GM21367 (cell line): ENCODE measurements around the gene COL17A1.

Source experiments
- ATAC-seq: cut with Tn5 transposase; IDR thresholded peaks from one replicate; pipeline ENCODE4 v1.9.1; 2021; ENCODE audit not compliant: unreplicated experiment

Gene COL17A1

DNA sequence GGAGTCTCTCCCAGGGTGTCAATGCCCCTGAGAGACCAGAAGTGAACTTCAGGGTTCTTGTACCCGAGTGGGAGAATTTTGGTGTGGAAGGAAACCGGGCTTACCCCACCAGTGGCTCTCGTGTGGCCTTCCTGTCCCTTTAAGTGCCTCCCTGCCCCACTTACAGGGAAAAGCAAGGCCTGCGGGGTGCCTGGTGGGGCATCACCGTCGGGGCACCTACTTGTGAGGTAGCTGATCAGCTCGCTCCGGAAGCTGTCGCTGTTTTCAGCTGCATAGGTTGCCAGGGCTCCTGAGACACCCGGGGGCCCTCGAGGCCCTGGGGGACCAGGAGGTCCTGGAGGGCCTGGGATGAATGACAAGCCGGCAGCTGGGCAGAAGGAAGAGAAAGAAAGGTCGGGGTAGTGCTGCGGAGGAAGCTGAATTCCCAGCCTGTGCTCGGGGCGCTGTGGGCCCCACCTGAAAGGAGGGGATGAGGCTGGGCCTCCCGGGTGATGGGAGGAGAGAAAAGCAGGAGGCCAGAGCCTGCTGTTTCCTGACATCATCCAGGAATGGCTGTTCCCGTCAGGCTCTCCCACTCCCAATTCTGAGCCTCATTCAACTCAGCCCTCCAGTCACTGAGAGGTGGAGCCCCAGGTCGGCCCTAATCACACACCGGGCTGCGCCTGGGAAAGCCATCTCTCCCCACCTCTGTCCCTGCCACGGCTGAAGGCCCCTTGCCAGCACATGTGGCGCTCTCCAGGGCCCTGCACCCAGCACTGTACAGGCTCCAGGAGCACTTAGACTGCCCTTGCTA, 51.1 kb downstream of the COL17A1 start:
- no peak for ATAC-seq

DNA sequence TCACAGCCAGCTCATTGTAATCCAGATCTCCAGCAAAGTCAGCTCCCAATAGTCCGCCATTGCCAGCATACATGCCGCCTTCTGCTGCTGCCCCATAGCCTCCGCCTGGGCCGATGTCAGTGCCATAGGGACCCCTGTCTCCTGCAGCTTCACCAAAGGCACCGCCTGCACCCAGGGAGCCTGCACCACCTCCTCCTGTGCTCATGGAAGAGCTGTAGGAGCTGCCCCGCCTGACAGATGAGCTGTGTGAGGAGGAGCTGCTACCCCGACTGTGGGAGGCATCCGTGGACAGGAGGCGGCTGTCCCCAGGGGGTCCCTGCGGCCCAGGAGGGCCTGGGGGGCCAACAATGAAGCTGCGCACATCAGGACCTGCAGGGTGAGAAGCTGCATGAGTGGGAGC, 51.7 kb downstream of the COL17A1 start:
- no peak for ATAC-seq

DNA sequence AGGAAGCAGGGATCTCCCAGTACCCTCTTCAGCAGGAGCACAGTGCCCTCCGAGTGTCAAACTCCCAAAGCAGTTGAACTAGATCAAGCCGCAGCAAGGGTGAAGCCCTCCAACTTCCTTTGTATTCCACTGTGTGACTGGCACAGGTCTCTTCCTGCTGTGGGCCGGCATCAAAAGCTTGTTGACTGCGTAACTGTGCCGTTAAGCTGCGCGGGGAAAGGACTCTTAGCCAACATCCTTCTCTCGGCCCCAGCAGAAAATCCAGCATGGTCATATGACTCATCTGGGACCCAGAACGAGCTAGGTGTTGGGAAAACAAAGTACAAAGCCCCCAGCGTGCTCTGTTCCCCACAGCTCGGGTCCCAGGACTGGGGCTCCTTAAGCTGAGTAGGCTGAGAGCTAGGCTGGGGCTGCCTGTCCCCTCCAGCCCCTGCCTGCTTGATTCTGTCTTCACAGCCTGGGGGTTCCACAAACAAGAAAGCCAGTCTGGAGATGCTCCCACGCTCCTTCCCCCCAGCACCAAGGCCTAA, 52.2 kb downstream of the COL17A1 start:
- no peak for ATAC-seq

DNA sequence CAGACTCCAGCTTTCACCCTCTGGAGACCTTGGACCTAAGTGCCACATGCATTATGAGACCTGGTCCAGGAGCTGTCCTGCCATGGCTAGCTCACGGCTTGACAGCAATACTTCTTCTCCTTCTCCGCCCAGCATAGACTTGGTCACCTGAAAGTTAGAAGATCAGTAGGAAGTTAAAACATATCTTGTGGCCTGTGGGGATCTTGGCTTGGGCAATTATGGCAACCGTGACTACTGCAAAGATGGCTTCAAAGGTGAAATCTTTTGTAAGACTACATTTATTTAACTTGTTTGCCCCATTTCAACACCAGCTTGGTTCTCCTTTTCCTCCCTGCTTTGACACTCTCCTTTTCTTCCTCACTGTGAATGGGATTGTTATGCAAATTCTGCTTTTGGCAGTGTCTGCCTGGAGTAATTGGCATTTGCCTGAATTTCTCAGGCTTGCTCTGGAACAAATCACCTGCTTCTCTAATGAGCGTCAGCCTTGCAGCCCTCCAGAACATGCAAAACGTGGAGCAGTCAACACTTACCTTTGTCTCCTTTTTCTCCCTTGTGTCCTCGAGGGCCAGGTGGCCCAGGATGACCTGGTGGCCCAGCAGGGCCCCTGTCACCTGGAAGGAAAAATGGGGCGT, 53.4 kb downstream of the COL17A1 start:
- ATAC-seq = no peak

DNA sequence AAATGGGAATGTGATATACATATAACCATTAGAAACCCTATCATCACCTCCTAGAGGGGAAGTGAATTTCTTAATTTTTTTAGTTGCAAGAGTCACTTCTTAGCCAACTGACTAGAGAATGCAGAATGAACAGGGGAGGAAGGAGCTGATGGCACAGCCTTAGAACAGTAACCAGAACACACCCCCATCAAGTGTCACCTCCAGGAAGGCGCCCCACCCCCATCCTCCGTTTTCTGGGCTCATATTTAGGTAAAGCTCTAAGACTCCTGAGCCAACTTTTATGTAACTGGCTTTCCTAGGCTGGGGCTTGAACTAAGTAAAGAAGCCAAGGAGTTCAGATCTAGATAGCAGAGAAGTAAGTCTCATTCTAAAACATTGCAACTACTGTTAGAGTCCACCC, 54.0 kb downstream of the COL17A1 start:
- no peak for ATAC-seq

DNA sequence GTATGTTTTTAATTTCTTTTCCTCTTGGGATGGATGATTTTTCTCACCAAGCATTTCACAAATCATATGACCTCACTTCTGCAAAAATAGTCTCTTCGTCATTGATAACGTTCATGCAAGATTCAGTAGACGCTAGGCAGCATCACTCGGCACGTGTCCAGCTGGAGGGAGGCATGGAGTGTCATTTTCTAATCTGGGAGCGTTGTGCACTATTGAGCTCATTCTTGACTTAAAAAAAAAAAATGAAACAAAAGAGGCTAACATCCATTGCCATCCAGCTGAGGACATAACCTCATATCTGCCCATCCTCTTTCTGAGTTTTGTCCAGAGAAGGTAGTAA, 56.2 kb downstream of the COL17A1 start:
- ATAC-seq = no peak

DNA sequence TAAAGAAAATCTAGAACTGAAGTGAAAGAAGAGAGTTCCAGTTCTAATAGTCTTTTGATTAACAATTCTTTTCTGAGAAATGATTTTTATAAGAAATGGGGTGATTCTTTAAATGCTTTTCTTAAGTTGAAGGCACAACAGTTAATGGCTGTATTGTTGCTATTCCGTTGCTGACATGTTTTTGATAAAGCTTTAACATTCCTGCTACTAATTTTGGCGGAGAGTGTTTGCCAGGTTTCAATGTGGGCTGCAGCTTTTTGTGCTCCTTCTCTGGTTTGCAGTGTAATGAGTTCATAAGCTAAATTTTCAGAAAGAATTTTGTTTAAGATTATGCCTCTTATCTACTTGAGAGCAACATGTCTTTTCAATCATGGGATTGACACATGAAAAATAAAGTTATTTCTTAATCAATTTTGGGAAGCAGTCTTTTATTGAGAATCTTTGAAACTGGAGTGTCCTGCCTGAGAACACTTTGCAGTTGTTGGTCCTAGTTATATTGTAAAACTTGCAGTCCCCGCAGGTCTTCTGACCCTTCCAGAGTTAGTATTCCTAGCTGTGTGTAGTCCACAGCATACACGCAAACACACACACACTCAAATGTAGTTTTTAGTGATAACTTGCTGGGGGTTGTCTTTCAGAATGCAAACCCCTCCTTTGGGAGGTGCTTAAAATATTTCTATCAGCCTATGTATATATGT, 56.7 kb downstream of the COL17A1 start:
- ATAC-seq = no peak

DNA sequence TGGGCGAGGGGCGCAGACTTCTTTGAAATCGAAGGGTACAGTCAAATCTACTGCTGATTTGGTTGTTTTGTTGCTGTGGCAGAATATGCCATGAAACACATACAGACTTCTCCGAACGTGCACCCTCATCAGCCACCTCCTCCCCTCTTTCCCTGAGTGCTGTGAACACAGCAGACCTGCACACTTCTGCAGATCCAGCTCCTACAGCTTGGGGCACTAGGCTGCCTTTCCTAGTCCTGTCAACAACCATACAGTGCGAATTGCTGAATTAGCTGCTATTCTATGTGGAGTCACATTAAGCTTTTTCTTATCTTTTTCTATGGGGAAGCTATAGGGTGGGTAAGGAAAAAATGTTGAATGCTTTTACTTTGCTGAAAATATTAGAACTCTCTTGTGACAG, 57.5 kb downstream of the COL17A1 start:
- no peak for ATAC-seq

DNA sequence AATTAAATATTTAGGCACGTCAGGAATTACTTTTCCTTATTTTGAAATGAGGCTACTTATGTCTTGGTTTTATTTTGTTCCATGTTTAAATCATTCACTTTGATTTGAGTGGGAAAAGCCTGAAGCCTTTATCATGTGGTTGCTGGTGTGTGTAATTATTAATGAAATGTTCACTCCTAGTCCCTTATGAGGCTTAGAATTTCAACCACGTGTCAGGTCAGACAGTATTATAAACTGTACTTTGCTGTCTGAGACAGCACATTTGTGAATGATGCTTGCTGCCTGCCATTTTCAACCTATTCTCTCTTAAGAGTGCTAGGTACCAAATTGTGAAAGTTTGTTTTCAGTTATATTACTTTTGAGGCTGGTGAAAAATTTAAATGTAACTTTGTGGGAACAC, 58.9 kb downstream of the COL17A1 start:
- ATAC-seq = no peak

DNA sequence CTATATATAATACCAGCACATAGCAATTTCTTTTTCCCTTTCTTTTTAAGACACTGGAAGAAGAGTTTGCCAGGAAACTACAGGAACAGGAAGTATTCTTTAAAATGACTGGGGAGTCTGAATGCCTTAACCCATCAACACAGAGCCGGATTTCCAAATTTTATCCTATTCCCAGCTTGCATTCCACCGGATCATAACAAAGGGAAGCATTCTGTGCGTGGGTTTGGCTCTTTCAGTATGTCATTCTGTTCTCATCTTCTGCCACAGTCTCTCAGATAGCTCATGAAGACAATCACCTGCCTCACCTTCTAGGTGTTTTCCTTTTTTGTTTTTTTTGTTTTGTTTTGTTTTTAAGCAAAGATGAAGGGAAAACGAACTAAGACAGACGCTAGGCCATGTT, 60.2 kb downstream of the COL17A1 start:
- ATAC-seq = no peak

DNA sequence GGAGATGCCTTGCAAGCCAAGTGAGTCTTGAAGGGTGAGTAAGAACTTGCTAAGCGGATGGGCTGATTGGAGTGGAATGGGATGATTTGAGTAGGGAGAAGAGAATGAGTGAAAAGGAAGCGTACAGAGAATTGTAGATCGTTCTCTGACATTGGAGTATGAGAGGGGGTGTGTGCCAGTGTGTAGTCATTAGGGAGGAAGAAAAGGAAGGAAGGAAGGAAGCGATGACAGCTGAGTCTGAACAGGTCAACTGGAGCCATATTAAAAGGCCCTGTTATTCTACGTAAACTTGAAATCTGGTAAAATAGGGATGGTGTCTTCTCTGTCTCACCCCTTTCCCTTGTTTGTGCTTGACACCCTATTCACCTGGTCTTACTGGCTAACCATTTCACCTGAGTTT, 63.7 kb downstream of the COL17A1 start:
- no peak for ATAC-seq

DNA sequence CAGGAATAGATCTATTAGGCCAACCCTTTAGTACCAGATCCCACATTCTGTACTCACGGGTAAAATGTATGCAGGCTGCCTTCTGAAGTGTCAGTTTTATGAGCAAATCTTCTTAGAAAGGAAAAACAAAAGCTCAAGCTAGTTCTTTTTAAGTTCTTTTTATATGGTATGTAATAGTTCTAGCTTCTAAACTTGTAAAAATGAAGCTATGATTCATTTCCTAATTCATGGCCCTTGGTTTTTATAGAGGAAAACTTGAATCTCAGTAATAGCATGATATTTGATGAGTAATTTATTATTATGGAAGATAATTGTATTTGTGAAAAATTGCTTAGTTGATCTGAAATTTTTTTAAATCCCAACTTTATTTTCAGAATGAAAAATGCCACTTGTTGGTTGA, 64.4 kb downstream of the COL17A1 start:
- no peak for ATAC-seq

DNA sequence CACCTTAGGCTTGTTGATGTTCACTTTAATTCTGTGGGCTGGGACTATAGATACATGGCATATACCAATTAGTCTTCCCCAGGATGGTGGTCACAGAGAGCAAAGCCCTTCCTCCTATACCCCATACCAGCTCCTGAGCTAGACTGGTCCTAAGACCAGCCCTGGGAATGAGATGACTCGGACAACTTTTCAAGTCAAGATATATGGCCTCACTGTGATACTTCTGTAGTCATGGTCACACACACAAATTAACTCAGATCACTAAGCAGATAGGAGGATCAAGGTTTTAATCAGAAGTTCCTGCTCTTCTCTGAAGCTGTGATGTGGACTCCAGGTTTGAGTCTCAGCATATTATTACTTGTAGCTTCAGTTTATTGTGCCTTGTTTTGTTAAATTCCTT, 65.7 kb downstream of the COL17A1 start:
- ATAC-seq = no peak

DNA sequence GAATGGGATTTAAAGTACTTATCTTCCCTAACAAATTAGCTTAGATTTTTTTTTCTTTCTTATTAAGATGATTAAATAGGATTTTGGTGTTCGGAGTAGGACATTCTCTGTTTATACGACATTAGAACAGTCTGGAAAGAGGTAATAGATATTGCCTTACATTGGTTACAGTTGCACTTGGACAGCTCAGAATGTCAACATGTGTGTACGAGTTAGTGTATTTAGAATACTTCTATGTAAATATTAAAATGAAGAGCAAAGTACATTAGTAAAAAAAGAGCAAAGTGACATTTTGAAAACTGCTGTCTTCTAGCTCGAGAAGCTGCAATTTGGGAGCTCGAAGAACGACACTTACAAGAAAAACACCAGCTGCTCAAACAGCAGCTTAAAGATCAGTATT, 67.2 kb downstream of the COL17A1 start:
- ATAC-seq = no peak

DNA sequence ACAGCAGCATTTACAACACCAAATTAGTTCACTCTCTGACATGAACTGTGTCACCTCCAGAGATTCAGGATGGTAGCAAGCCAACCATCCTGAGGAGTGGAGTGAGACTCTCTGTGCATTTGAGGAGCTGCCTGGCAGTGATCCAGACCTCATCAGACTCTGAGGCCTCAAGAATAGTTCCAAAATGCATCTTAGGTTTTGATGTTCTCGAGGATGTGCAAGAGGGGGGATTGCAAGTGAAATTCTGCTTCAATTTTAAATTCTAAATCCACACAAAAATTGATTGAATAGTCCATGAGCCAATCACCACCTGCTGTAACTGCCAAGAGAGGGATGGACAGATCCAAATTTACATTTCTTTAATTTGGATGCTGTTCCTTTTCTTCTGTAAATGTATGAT, 69.0 kb downstream of the COL17A1 start:
- ATAC-seq = no peak

DNA sequence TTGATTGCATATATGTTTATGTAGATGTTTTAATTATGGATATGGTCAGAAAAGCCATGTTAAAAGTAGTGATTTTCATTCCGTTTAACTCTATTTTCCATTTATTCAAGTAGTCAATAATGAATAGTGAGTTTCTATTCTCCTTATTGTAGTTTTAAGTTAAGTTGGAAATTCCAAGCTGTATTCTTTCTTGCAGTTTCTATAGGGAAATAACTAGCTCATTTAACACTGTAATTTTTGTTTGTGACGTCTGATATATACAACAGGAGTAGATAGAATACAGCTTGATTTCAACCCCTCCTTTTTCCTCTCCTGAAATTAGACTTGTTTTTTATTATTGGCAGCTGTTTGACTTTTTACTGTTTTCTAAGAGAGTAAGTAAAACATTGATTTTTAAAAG, 71.5 kb downstream of the COL17A1 start:
- ATAC-seq = no peak

DNA sequence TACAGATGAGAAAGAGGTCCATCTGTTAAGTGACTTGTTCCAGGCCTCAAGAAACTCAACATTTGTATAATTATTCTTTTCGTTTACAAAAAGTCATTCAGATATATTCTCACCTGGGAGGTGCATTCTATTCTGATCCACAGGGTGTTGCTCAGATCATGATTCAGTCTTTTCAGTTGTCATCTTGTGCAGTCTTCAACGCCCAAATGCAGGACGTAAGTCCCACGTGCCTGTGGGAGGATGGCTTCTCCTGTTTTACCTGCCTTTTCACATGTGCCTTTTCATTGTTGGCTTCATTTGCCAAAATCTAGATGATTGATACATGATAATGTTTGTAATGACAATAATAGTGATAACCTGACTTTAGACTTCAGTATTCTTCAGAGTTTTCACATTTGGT, 72.2 kb downstream of the COL17A1 start:
- ATAC-seq = no peak

DNA sequence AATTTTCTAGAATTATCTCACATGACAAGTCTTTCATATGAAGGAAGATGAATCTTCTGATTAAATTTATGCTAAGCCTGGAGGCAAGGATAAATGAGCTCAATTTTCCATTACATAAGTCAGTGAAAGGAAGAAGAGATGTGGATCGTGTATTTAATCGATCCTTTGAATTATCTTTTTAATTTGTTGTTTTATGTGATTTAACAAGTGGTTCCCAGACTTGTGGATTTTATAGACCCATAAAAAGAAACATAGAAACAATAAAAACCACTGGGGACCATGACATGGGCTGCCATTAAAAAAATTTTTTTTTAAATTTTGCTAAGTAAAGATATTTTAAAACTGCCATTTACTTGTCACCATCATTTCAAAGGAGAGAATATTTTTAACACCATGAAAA, 73.8 kb downstream of the COL17A1 start:
- ATAC-seq = no peak

DNA sequence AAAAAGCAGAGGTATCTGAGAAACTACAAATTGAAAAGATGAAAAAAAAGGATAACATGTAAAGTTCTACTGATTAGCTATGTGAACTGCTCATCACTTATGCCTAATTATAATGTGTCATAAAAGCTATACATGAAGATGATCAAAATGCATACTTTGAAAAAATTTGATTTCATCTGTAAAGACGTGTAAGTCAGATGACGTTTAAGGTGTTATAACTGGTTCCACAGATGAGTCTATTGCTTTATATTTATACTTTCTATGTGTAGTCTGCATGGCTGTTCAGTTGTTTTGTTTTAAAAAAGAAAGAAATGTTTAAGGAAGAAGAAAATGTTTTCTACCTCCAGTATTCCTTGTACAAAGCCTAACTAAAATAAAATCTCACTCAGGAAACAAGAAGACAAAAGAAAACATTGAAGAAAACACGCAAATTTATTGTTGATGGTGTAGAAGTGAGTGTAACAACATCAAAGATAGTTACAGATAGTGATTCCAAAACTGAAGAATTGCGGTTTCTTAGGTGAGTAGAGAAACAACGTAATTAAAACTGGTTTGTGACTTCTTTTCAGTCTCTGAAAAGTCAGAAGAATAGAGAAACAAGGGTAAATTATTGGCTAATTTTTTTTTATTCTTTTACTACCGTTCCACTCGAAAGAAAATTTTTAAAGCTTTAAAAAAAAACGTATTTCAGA, 80.4 kb downstream of the COL17A1 start:
- ATAC-seq = no peak

DNA sequence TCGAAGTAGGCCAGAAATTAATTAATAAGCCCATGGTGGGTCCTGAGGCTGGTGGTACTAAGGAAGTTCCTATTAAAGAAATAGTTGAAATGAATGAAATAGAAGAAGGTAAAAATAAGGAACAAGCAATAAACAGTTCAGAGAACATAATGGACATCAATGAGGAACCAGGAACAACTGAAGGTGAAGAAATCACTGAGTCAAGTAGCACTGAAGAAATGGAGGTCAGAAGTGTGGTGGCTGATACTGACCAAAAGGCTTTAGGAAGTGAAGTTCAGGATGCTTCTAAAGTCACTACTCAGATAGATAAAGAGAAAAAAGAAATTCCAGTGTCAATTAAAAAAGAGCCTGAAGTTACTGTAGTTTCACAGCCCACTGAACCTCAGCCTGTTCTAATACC, 82.8 kb downstream of the COL17A1 start:
- ATAC-seq = no peak

DNA sequence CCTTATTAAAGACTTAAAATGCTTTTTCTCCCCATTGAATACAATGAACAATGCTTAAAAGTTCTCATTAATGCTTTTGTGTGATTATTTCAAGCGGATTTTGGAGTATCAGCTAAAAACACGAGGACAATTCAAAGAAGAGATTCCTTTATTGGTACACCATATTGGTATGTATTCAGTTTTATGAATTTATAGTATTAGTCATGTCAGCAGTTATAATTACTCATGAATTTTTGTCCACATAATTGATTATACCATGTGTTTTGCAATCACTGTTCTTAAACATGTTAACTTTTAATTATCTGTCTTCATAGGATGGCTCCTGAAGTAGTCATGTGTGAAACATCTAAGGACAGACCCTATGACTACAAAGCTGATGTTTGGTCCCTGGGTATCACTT, 86.9 kb downstream of the COL17A1 start:
- no peak for ATAC-seq

DNA sequence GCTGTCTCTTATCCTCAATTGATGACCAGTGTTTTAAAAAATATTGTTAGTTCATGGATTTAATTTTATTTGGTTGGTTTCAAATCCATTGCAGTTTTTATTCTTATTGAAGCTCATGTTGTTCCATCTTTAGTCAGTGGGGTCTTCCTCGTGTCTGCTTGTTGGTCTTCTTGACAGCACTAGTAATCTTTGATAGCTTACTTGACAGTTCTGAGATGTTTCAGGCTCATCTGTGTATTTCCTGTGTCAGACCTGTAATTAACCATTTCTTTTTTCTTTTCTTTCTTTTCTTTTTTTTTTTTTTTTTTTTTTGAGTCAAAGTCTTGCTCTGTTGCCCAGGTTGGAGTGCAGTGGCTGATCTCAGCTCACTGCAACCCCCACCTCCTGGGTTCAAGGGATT, 90.5 kb downstream of the COL17A1 start:
- ATAC-seq = no peak
